GM19468 (cell line): ENCODE data around the gene TEKTIP1.
"Not testable (repeated sequence)": the region's sequence is repeated elsewhere in the genome, so short reads cannot be mapped to it uniquely, and the experiment has no call there.

Experiments
- ATAC-seq: cut with Tn5 transposase; IDR thresholded peaks from one replicate; pipeline ENCODE4 v1.9.1; 2021; ENCODE audit warnings: mild to moderate bottlenecking, moderate library complexity, moderate number of reproducible peaks; ENCODE audit not compliant: unreplicated experiment; ENCODE audit errors: extremely low read depth

TEKTIP1 gene

DNA sequence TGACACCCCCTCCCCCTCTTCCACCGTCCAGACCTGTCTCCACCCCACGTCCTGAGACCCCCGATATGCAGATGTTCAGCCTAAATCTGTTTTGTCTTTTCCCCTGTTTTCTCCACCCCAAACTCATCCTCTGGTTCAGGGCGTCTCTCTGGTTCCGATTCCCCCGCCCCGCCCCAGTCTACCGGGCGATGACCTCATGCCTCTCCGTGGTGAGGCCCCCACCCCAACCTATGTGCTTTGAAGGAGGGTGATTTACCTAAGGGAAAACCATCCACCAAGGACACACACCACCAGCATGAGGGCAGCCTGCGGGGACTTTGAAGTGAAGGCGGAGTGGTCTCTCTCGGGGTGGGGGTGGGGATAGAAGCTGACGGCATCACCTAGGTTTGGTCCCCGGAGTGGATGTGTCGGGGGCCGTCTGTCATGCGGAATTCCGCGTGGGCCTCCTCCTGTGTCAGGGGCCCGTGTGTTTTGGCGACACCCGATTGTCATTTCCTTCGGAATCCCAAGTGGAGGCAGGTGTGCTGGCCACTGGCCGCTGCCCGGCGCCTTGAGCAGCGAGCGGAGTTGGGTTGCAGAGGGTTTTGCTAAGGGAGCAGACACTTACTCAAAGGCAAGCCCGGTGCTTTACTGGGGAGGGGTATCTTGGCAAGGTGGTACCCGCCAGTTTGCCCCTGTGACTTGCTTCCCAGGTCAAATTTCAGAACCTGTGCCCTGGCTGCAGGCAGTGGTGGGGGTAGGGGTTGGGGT lies 31.4 kb upstream of the TEKTIP1 start:
- ATAC-seq: no peak

GRCh38 chr19:3508121-3508661 lies 30.8 kb upstream of the TEKTIP1 start:
- ATAC-seq: not testable (repeated sequence)

- no peak for ATAC-seq
Measured at GRCh38 chr19:3508771-3509535, 30.0 kb upstream of the TEKTIP1 start.

- ATAC-seq: no peak
Measured at GRCh38 chr19:3509566-3509989, 29.4 kb upstream of the TEKTIP1 start.

DNA sequence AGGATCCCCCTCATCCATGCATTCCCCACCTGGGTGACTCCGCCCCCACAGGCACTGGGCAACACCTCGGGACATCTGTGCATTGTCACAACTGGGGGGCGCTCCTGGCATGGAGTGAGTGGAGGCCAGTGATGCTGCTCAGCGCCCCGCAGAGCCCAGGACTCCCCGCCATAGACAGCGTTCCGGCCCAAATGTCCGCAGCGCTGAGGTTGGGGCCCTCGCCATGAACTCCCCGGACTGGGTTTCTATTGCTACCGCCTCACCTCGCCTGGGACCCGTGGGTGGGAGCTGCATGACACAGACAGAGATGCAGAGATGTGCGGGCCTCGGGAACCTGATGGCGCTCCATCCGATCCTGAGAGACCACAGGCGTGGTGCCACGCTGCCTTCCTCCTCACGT lies 28.2 kb upstream of the TEKTIP1 start:
- ATAC-seq: no peak

DNA sequence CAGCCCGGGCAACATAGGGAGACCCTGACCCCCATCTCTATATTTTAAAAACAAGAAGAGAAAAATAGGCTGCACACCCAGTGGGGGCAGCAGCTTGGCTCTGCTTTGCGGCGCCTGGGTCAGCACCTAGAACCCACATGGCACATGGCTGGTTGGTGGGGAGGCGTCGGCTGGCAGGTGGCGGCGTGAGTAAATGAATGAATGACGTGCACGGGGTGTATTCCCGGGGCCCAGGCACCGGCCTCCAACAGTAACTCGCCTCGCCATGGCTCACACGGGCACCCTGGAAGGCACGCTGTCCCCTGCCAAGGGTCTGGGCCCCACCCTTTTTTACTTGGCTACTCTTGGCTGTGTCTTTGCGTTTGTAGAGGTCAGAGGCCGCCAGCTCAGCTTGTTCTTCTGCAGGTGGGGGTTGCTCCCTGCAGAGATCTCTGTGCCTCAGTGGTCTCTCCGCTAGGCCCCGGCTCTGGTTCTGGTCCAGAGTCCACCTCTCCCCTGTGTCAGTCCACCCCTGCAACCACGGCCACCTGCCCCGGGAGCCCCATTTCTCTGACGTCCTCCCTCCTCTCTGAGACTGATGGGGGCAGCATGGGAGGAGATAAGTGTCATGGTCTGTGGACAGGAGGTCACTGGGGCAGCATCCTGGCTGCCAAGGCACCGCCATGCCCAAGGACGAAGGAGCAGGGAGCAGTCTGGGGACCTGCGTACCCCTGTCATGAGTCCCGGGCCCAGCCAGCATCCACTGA lies 27.3 kb upstream of the TEKTIP1 start:
- ATAC-seq: no peak

- no peak for ATAC-seq
Measured at GRCh38 chr19:3512562-3513228, 26.3 kb upstream of the TEKTIP1 start.

DNA sequence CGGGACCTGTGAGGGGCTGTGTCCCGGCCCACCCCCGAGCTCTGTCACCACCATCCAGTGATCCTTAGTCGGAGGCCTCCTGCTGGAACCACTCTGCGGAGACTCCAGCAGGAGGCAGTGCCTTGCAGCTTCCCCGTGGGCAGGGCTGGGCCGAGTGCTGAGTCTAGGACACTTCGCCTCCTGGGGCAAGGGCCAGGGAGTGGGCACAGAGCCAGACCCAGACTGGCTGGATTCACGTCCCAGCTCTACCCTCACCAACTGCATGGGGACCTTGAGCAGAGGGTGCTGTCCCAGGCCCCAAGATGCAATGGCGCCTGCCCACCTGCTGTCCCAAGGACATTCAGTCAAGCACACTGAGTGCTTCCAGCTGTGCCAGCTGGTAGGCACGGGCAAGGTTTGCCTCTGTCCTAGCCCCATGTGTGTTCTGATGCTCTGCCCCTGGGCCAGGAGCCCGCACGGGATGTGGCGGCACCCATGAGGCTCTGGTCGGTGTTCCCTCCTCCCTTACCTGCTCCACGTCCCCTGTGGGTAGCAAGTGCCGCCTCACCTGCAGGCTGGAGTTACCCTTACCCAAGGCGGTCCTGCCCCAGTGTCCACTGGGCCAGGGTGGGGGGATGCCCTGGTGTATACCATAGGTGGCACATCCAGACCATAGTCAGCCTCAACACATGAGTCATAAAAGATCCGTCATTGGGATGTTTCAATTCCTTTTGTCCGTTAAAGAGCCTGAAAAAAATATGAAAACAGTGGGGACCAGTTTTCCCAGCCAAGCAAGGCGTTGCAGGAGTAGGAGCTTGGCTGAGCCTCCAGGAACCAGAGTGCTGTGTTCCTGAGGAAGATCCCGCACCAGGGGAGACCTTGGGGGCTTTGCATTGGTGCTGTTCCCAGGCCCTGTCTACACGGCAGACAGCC lies 25.5 kb upstream of the TEKTIP1 start:
- ATAC-seq: no peak

DNA sequence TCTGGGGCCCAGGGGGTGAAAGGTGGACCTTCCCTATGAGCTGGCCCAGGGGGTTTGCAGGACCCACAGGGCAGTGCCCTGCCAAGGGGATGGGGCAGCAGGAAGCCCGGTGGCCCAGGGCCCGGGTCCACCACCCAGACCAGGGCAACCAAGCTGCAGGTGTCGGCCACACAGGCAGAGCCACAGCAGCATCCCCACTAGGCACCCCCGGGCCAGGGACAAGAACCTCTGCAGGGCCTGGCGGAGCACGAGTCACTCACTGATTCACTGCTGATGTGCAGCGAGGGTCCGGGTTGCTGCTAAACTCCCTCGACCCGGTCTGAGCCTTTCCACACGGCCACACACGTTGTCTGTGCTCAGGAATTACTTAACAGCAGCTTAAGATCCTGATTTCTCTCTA lies 24.0 kb upstream of the TEKTIP1 start:
- no peak for ATAC-seq

- ATAC-seq: no peak
Measured at GRCh38 chr19:3515891-3516422, 23.0 kb upstream of the TEKTIP1 start.

DNA sequence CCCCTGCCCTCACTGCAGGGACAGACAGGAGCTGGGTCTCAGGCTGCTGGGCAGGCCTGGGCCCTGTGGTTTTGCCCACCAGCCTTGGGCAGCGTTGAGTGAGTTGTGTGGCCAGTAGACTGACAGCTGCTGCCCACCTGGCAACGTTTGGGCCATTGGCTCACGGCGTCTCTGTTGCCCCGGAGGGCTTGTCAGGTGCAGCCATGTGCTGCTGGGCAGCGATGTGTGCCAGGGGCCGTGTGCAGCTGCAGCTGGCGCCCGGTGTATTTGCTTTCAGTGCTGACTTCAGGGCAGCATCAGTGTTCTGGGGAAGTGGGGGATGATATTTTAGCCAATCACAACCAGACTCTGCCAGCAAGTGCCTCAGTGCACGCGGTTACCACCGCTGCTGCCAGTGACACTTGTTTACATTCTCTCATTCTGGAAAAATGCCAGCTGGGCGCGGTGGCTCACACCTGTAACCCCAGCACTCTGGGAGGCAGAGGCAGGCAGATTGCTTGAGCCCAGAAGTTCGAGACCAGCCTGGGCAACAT lies 22.2 kb upstream of the TEKTIP1 start:
- ATAC-seq: no peak

DNA sequence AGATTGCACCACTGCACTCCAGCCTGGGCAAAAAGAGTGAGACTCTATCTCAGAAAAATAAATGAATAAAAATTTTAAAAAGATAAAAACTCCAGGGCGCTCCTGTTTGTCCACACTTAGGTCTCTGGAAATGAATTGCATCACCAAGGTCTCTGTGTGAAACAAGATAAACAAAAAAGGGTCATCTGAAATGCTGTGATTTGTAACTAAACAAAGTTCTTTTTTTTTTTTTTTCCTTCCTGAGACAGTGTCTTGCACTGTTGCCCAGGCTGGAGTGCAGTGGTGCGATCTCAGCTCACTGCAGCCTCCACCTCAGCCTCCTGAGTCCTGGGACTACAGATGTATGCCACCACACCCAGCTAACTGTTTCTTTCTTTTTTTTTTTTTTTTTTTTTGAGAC lies 21.3 kb upstream of the TEKTIP1 start:
- ATAC-seq: no peak

- no peak for ATAC-seq
Measured at GRCh38 chr19:3518255-3518654, 20.7 kb upstream of the TEKTIP1 start.

DNA sequence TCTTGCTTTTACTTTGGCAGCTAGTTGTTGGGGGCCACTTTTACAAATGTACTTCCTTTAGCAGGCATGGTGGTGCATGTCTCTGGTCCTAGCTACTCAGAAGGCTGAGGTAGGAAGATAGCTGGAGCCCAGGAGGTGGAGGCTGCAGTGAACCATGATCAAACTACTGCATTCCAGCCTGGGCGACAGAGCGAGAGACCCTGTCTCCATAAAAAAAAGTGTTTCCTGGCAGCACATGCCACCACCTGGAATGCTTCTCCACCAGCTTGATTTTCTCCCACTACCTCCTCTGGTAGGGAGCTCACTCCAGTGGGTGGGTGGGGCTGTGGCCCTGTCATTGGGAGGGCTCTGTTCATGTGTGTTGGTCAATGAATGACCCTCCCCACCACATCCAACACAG lies 20.3 kb upstream of the TEKTIP1 start:
- no peak for ATAC-seq

GRCh38 chr19:3519126-3519525 lies 19.8 kb upstream of the TEKTIP1 start:
- no peak for ATAC-seq

GRCh38 chr19:3520166-3521103 lies 18.5 kb upstream of the TEKTIP1 start:
- ATAC-seq: no peak

GRCh38 chr19:3521104-3521445 lies 17.9 kb upstream of the TEKTIP1 start:
- no peak for ATAC-seq
